Measurements from ENCODE around the gene ADAP2.
A peak's percentile ranks its signal among the peaks of the same experiment; 100 is the strongest.
"Not testable (repeated sequence)": the region's sequence is repeated elsewhere in the genome, so short reads cannot be mapped to it uniquely, and the experiment has no call there.

Gene ADAP2

GRCh38 chr17:30930495-30930894 lies 8.8 kb downstream of the ADAP2 start:
- peak; percentile 40 for DNase-seq (ENCODE audit: low read depth)
- TF ChIP-seq, protein P1, sequence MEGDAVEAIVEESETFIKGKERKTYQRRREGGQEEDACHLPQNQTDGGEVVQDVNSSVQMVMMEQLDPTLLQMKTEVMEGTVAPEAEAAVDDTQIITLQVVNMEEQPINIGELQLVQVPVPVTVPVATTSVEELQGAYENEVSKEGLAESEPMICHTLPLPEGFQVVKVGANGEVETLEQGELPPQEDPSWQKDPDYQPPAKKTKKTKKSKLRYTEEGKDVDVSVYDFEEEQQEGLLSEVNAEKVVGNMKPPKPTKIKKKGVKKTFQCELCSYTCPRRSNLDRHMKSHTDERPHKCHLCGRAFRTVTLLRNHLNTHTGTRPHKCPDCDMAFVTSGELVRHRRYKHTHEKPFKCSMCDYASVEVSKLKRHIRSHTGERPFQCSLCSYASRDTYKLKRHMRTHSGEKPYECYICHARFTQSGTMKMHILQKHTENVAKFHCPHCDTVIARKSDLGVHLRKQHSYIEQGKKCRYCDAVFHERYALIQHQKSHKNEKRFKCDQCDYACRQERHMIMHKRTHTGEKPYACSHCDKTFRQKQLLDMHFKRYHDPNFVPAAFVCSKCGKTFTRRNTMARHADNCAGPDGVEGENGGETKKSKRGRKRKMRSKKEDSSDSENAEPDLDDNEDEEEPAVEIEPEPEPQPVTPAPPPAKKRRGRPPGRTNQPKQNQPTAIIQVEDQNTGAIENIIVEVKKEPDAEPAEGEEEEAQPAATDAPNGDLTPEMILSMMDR (IDR thresholded peaks at IDR 0.05; ENCODE audit: control insufficient read depth, extremely low read depth, insufficient read depth): no peak
- no peak overlapping the region for H3K4me3 ChIP-seq (ENCODE audit: low read depth, low read length)

- not testable (repeated sequence) for H3K4me3 ChIP-seq (ENCODE audit: low read depth, low read length); DNase-seq (ENCODE audit: low read depth)
These were observed 9.8 kb downstream of the ADAP2 start for GRCh38 chr17:30931582-30931981.

- TF ChIP-seq, protein P1 (IDR thresholded peaks at IDR 0.05; ENCODE audit: control insufficient read depth, extremely low read depth, insufficient read depth): no peak
- no peak for DNase-seq (ENCODE audit: low read depth)
- H3K4me3 ChIP-seq (ENCODE audit: low read depth, low read length): no peak overlapping the region
These were observed 12.2 kb downstream of the ADAP2 start for GRCh38 chr17:30933966-30934365.

DNA sequence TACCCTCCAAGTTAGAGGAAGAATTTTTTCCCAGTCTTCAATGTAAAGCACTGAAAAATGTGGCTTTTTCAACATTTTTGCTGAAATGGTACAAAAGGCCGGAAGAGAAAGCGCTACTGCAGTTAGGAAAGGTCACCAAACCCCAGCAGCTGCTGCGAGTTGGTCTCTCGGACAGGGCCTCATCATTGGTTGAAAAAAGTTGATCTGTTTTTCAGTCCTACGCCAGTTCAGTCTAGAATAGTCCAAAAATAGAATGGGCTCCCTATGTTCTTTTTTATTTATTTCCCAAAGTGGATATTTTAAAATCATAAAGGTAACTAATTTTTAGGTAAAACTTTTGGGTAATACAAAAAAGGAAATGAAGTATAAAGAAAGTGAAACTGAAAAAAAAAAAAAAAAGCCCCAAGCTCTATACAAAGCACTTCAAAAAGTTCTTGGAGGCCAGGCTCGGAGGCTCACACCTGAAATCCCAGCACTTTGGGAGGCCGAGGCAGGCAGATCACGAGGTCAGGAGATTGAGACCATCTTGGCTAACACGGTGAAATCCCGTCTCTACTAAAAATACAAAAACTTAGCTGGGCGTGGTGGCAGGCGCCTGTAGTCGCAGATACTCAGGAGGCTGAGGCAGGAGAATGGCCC lies 17.4 kb downstream of the ADAP2 start:
- H3K4me3 ChIP-seq (ENCODE audit: low read depth, low read length): no peak overlapping the region
- no peak for DNase-seq (ENCODE audit: low read depth)
- TF ChIP-seq, protein P1 (IDR thresholded peaks at IDR 0.05; ENCODE audit: control insufficient read depth, extremely low read depth, insufficient read depth): no peak

DNA sequence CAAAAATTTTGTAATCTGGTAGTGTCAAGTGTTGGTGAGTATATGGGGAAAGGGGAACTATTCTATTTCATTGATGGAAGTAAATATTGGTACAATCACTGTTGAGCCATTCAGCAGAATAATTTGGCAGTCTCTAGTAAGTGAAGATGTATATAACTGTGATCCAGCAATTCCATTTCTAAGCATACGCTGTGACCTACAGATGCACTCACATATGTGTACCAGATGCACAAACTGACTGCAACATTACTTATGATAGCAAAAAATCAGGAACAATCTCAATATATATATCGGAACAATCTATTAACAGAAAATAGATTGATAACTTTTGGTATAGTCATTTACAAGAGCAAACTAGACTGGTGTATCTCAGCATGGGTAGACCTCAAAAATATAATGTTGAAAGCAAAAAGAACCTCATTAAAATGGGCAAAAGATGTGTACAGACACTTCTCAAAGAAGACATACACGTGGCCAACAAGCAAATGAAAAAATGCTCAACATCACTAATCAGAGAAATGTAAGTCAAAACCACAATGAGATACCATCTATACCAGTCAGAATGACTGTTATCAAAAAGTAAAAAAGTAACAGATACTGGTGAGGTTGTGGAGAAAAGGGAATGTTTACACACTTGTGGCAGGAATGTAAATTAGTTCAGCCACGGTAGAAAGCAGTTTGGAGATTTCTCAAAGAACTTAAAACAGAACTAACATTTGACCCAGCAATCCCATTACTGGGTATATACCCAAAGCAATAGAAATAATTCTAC lies 20.7 kb downstream of the ADAP2 start:
- no peak overlapping the region for H3K4me3 ChIP-seq (ENCODE audit: low read depth, low read length)
- DNase-seq (ENCODE audit: low read depth): no peak
- TF ChIP-seq, protein P1 (IDR thresholded peaks at IDR 0.05; ENCODE audit: control insufficient read depth, extremely low read depth, insufficient read depth): no peak

- H3K4me3 ChIP-seq (ENCODE audit: low read depth, low read length): no peak overlapping the region
- no peak for DNase-seq (ENCODE audit: low read depth)
- TF ChIP-seq, protein P1 (IDR thresholded peaks at IDR 0.05; ENCODE audit: control insufficient read depth, extremely low read depth, insufficient read depth): no peak
These were observed 26.1 kb downstream of the ADAP2 start for GRCh38 chr17:30947796-30948195.

GRCh38 chr17:30950189-30950588 lies 28.4 kb downstream of the ADAP2 start:
- TF ChIP-seq, protein P1 (IDR thresholded peaks at IDR 0.05; ENCODE audit: control insufficient read depth, extremely low read depth, insufficient read depth): no peak
- no peak for DNase-seq (ENCODE audit: low read depth)
- H3K4me3 ChIP-seq (ENCODE audit: low read depth, low read length): no peak overlapping the region
